ENCODE data around the gene PCBD1. TPM values are rescaled to one million over a fixed set of nuclear protein-coding genes. Genes with fewer than 3 reads are reported as not detected.

The PCBD1 gene
- total and polyA plus RNA-seq, 2 donors from 2014 or later, result 90.1 to 371 TPM

GRCh38 chr10:70890917-70891431 is 2.6 kb upstream of the PCBD1 start:
- DNase-seq (peak; percentile 76 to 86 (median 85)), FAIRE-seq (no peak)
- Histone ChIP-seq H3K27me3 (ENCODE audit: control insufficient read depth, insufficient read depth, low read length) (no peaks in the 10 kb centered on the region), H3K36me3 (ENCODE audit: control insufficient read depth in 2 of 3, insufficient read depth in 3 of 3, low read length in 3 of 3) (no peaks in the 10 kb centered on the region), H3K4me3 (ENCODE audit: low read length in 3 of 3) (no peak overlapping the region), H3K4me1 (ENCODE audit: control insufficient read depth in 2 of 3, insufficient read depth in 2 of 3, low read depth in 1 of 3, low read length in 3 of 3) (peaks cover 3 to 18% (median 17%) of the 10 kb centered on the region in 3 donors), H3K9me3 (ENCODE audit: control insufficient read depth in 2 of 3, insufficient read depth in 1 of 3, low read length in 3 of 3) (no peaks in the 10 kb centered on the region), H3K9ac (ENCODE audit: low read length in 3 of 3) (no peak overlapping the region), H3K27ac (ENCODE audit: low read depth in 2 of 2, low read length in 2 of 2) (peak overlapping the region in 1 of 2 donors; percentile 4)
- intact Hi-C loops (cut with DNase I), result no loop called here
- no peak for TF ChIP-seq CTCF (IDR thresholded peaks at IDR 0.05; ENCODE audit: borderline replicate concordance, extremely low read depth, insufficient read depth)

GRCh38 chr10:70889291-70889690 is 926 bp upstream of the PCBD1 start:
- H3K4me3 ChIP-seq (ENCODE audit: low read length in 3 of 3), result no peak overlapping the region
- H3K9me3 ChIP-seq (ENCODE audit: control insufficient read depth in 2 of 3, insufficient read depth in 1 of 3, low read length in 3 of 3), result no peaks in the 10 kb centered on the region
- peaks cover 0 to 10% (median 8%) of the 10 kb centered on the region in 3 donors for H3K36me3 ChIP-seq (ENCODE audit: control insufficient read depth in 2 of 3, insufficient read depth in 3 of 3, low read length in 3 of 3)
- intact Hi-C loops (cut with DNase I), result loop anchor here (10.0 kb wide), 2 partner anchors 74 to 424 kb away; partner anchors contain the start of gene SGPL1
- H3K9ac ChIP-seq (ENCODE audit: low read length in 3 of 3), result no peak overlapping the region
- H3K4me1 ChIP-seq (ENCODE audit: control insufficient read depth in 2 of 3, insufficient read depth in 2 of 3, low read depth in 1 of 3, low read length in 3 of 3), result peaks cover 3 to 19% (median 18%) of the 10 kb centered on the region in 3 donors
- no peaks in the 10 kb centered on the region for H3K27me3 ChIP-seq (ENCODE audit: control insufficient read depth, insufficient read depth, low read length)
- no peak overlapping the region for H3K27ac ChIP-seq (ENCODE audit: low read depth in 2 of 2, low read length in 2 of 2)
- no peak for TF ChIP-seq CTCF (IDR thresholded peaks at IDR 0.05; ENCODE audit: borderline replicate concordance, extremely low read depth, insufficient read depth)
- DNase-seq (no peak), FAIRE-seq (no peak)

- intact Hi-C loops (cut with DNase I), result loop anchor here (10.0 kb wide), 2 partner anchors 72 to 422 kb away; partner anchors contain the start of gene SGPL1
- H3K27ac ChIP-seq (ENCODE audit: low read depth in 2 of 2, low read length in 2 of 2), result peak overlapping the region; percentile 93 to 95
- H3K36me3 ChIP-seq (ENCODE audit: control insufficient read depth in 2 of 3, insufficient read depth in 3 of 3, low read length in 3 of 3), result peaks cover 0 to 18% (median 17%) of the 10 kb centered on the region in 3 donors
- peak overlapping the region in 2 of 3 donors; percentile 79 to 82 for H3K4me3 ChIP-seq (ENCODE audit: low read length in 3 of 3)
- peak overlapping the region in 2 of 3 donors; percentile 55 to 90 for H3K9ac ChIP-seq (ENCODE audit: low read length in 3 of 3)
- H3K9me3 ChIP-seq (ENCODE audit: control insufficient read depth in 2 of 3, insufficient read depth in 1 of 3, low read length in 3 of 3), result no peaks in the 10 kb centered on the region
- H3K27me3 ChIP-seq (ENCODE audit: control insufficient read depth, insufficient read depth, low read length), result no peaks in the 10 kb centered on the region
- TF ChIP-seq CTCF (IDR thresholded peaks at IDR 0.05; ENCODE audit: borderline replicate concordance, extremely low read depth, insufficient read depth), result no peak
- peak in 1 of 5 donors; percentile 17 for DNase-seq
- no peak for FAIRE-seq
- peaks cover 3 to 19% (median 18%) of the 10 kb centered on the region in 3 donors for H3K4me1 ChIP-seq (ENCODE audit: control insufficient read depth in 2 of 3, insufficient read depth in 2 of 3, low read depth in 1 of 3, low read length in 3 of 3)
These were observed 1.3 kb downstream of the PCBD1 start for GRCh38 chr10:70886921-70887665.
